HCT116 (cell line): Measurements from ENCODE around the gene GP1BB. TPM values are rescaled to one million over a fixed set of nuclear protein-coding genes. Genes with fewer than 3 reads are reported as not detected.

ENCODE experiments used
- ATAC-seq: fragments of 200-7000 bp; cut with Tn5 transposase; 2 replicates; pipeline ENCODE4 v1.9.1; 2020; ENCODE audit warnings: mild to moderate bottlenecking, moderate library complexity
- BruUV-seq: library from RNA; stranded (reverse); fragments of 400-500 nt; replicated peaks from 2 replicates; lab custom pipeline; 2021; lab: Mats Ljungman, UMichigan
- CTCF ChIA-PET: fragments of 300-600 bp; sonication (Branson Sonifier 250); formaldehyde crosslinking; loops from one replicate; lab custom pipeline; 2021; ENCODE audit warnings: antibody characterized with exemption; lab: Charles Lee
- POLR2A ChIA-PET: fragments of 300-600, 350-600 bp; sonication (Branson Sonifier 250); formaldehyde crosslinking; loops from one replicate; lab custom pipeline; 2021; ENCODE audit warnings: antibody characterized with exemption; lab: Charles Lee
- RAD21 ChIA-PET, 2 experiments: fragments of 300-600 bp; sonication (Branson Sonifier 250); formaldehyde crosslinking; loops; one replicate each; lab custom pipeline; 2023; ENCODE audit warnings: low total read pairs in 2 of 2; ENCODE audit not compliant: uncharacterized antibody in 2 of 2, unreplicated experiment in 2 of 2, low non-redundant PET in 1 of 2; lab: Charles Lee
- DNase-seq: peaks from one replicate; pipeline ENCODE4 v3.0.0-alpha.2; 2010; ENCODE audit warnings: low read depth, low spot score
- H2AFZ ChIP-seq: fragments of 200-600 bp; shearing (Covaris generic), sonication (generic); 2 replicates; pipeline ENCODE4 v1.6.1; 2017; ENCODE audit warnings: low read depth, mixed run types, mixed read lengths, antibody characterized with exemption, low read length; ENCODE audit not compliant: poor library complexity, severe bottlenecking
- H3K27ac ChIP-seq: 2 replicates; pipeline ENCODE4 v1.5.1; 2012; ENCODE audit warnings: low read depth, low read length
- H3K27me3 ChIP-seq: fragments of 200-600 bp; sonication (generic); 2 replicates; pipeline ENCODE4 v1.6.1; 2016; ENCODE audit warnings: mixed run types, low read length, mixed read lengths; ENCODE audit not compliant: insufficient read depth
- H3K36me3 ChIP-seq, 2 experiments: fragments of 200-500 bp in 1 of 2; fragments of 200-600 bp in 1 of 2; sonication (Bioruptor generic) in 1 of 2; sonication (generic) in 1 of 2; 2 replicates each; pipeline versions ENCODE4 v1.5.1 to v1.6.1; 2014 to 2016; ENCODE audit warnings: low read length in 2 of 2, inconsistent platforms in 1 of 2, mixed read lengths in 1 of 2, mixed run types in 1 of 2; ENCODE audit not compliant: insufficient read depth in 2 of 2, control insufficient read depth in 1 of 2
- H3K4me1 ChIP-seq, 2 experiments: fragments of 200-600 bp in 1 of 2; sonication (generic) in 1 of 2; 2 replicates each; pipeline versions ENCODE4 v1.5.1 to v1.6.1; 2012 to 2017; ENCODE audit warnings: low read length in 2 of 2, inconsistent platforms in 1 of 2, mild to moderate bottlenecking in 1 of 2, mixed read lengths in 1 of 2, mixed run types in 1 of 2, moderate library complexity in 1 of 2; ENCODE audit not compliant: insufficient read depth in 2 of 2, control insufficient read depth in 1 of 2
- H3K4me2 ChIP-seq: fragments of 200-600 bp; sonication (generic); 2 replicates; pipeline ENCODE4 v1.6.1; 2017; ENCODE audit warnings: mixed run types, low read length, mixed read lengths
- H3K4me3 ChIP-seq, 2 experiments: fragments of 200-600 bp in 1 of 2; sonication (generic) in 1 of 2; replicated peaks in 1 of 2; 2 replicates each; pipeline ENCODE4 v1.5.1; 2011 to 2016; ENCODE audit warnings: low read length in 2 of 2, control low read depth in 1 of 2, low read depth in 1 of 2, mild to moderate bottlenecking in 1 of 2, mixed read lengths in 1 of 2, mixed run types in 1 of 2
- H3K79me2 ChIP-seq: fragments of 200-600 bp; sonication (generic); 2 replicates; pipeline ENCODE4 v1.6.1; 2017; ENCODE audit warnings: mild to moderate bottlenecking, mixed run types, low read length, moderate library complexity, mixed read lengths; ENCODE audit not compliant: insufficient read depth
- H3K9ac ChIP-seq: fragments of 200-600 bp; sonication (generic); 2 replicates; pipeline ENCODE4 v1.6.1; 2016; ENCODE audit warnings: low read length, mixed read lengths
- H3K9me2 ChIP-seq: fragments of 200-600 bp; sonication (generic), shearing (Covaris generic); 2 replicates; pipeline ENCODE4 v1.6.1; 2017; ENCODE audit warnings: mixed run types, mild to moderate bottlenecking, moderate library complexity; ENCODE audit not compliant: insufficient read depth
- H3K9me3 ChIP-seq, 2 experiments: fragments of 200-500 bp in 1 of 2; fragments of 200-600 bp in 1 of 2; sonication (Bioruptor generic) in 1 of 2; sonication (generic) in 1 of 2; 2 replicates each; pipeline ENCODE4 v1.6.1; 2014 to 2017; ENCODE audit warnings: low read length in 2 of 2, mixed read lengths in 2 of 2, inconsistent platforms in 1 of 2, low read depth in 1 of 2, mild to moderate bottlenecking in 1 of 2, mixed run types in 1 of 2, moderate library complexity in 1 of 2; ENCODE audit not compliant: control insufficient read depth in 1 of 2, insufficient read depth in 1 of 2
- H4K20me1 ChIP-seq: fragments of 200-600 bp; sonication (generic), shearing (Covaris generic); 2 replicates; pipeline ENCODE4 v1.6.1; 2017; ENCODE audit warnings: mixed run types, mild to moderate bottlenecking, moderate library complexity; ENCODE audit not compliant: insufficient read depth
- CBX3 ChIP-seq: IDR thresholded peaks from 2 replicates; pipeline ENCODE4 v1.6.1; 2012; ENCODE audit warnings: low read depth
- CEBPB ChIP-seq: IDR thresholded peaks from 2 replicates; pipeline ENCODE4 v1.6.1; 2012; ENCODE audit warnings: low read depth
- EGR1 ChIP-seq: IDR thresholded peaks from 2 replicates; pipeline ENCODE4 v1.6.1; 2012; ENCODE audit warnings: low read depth
- ELF1 ChIP-seq: IDR thresholded peaks from 2 replicates; pipeline ENCODE4 v1.6.1; 2012; ENCODE audit warnings: low read depth, borderline replicate concordance
- EZH2 ChIP-seq: fragments of 200-600 bp; sonication (generic); IDR thresholded peaks from 2 replicates; pipeline ENCODE4 v1.6.1; 2017; ENCODE audit warnings: antibody characterized with exemption, mixed run types
- EZH2phosphoT487 ChIP-seq: fragments of 200-600 bp; IDR thresholded peaks from 2 replicates; pipeline ENCODE4 v1.6.1; 2018; ENCODE audit warnings: antibody characterized with exemption, borderline replicate concordance
- FOSL1 ChIP-seq: IDR thresholded peaks from 2 replicates; pipeline ENCODE4 v1.6.1; 2012; ENCODE audit warnings: low read depth
- JUND ChIP-seq: IDR thresholded peaks from 2 replicates; pipeline ENCODE4 v1.6.1; 2012
- POLR2A ChIP-seq: IDR thresholded peaks from 2 replicates; pipeline ENCODE4 v1.7.0; 2011; ENCODE audit warnings: borderline replicate concordance; ENCODE audit not compliant: insufficient read depth, insufficient read length; ENCODE audit errors: extremely low read depth
- RAD21 ChIP-seq: IDR thresholded peaks from 2 replicates; pipeline ENCODE4 v1.6.1; 2012; ENCODE audit warnings: low read depth, mild to moderate bottlenecking
- SIN3A ChIP-seq: IDR thresholded peaks from 2 replicates; pipeline ENCODE4 v1.6.1; 2012; ENCODE audit warnings: low read depth
- SP1 ChIP-seq: IDR thresholded peaks from 2 replicates; pipeline ENCODE4 v1.6.1; 2012; ENCODE audit warnings: low read depth
- TCF7L2 ChIP-seq: IDR thresholded peaks from 2 replicates; pipeline ENCODE4 v1.7.0; 2011; ENCODE audit warnings: borderline replicate concordance, inconsistent platforms; ENCODE audit not compliant: insufficient read depth, insufficient read length; ENCODE audit errors: extremely low read depth
- ZNF274 ChIP-seq: fragments of 200-500 bp; sonication (Bioruptor generic); IDR thresholded peaks from 2 replicates; pipeline ENCODE4 v1.6.1; 2014; ENCODE audit warnings: mild to moderate bottlenecking, low read depth, low read length, inconsistent platforms
- intact Hi-C: fragments of 100-400 bp; cut with micrococcal nuclease; formaldehyde crosslinking; loops from 2 replicates; pipeline ENCODE4 v1.10.0; 2022
- total RNA-seq: library from RNA; stranded (reverse); gene quantifications from one replicate; pipeline ENCODE4 v1.2.1, GENCODE V29; 2021; ENCODE audit not compliant: unreplicated experiment
- TF ChIP-seq, protein P1 (sequence below): IDR thresholded peaks from 2 replicates; pipeline ENCODE4 v1.6.1; 2012; ENCODE audit warnings: low read depth
- TF ChIP-seq, protein P2 (sequence below): IDR thresholded peaks from 2 replicates; pipeline ENCODE4 v1.6.1; 2011; ENCODE audit warnings: mild to moderate bottlenecking, low read length, moderate library complexity; ENCODE audit not compliant: insufficient replicate concordance; ENCODE audit errors: extremely low read depth
- TF ChIP-seq, protein P3 (sequence below): IDR thresholded peaks from 2 replicates; pipeline ENCODE4 v1.6.1; 2012

GP1BB gene
- total RNA-seq, 1 experiment from 2014 or later, result 4.8 TPM

DNA sequence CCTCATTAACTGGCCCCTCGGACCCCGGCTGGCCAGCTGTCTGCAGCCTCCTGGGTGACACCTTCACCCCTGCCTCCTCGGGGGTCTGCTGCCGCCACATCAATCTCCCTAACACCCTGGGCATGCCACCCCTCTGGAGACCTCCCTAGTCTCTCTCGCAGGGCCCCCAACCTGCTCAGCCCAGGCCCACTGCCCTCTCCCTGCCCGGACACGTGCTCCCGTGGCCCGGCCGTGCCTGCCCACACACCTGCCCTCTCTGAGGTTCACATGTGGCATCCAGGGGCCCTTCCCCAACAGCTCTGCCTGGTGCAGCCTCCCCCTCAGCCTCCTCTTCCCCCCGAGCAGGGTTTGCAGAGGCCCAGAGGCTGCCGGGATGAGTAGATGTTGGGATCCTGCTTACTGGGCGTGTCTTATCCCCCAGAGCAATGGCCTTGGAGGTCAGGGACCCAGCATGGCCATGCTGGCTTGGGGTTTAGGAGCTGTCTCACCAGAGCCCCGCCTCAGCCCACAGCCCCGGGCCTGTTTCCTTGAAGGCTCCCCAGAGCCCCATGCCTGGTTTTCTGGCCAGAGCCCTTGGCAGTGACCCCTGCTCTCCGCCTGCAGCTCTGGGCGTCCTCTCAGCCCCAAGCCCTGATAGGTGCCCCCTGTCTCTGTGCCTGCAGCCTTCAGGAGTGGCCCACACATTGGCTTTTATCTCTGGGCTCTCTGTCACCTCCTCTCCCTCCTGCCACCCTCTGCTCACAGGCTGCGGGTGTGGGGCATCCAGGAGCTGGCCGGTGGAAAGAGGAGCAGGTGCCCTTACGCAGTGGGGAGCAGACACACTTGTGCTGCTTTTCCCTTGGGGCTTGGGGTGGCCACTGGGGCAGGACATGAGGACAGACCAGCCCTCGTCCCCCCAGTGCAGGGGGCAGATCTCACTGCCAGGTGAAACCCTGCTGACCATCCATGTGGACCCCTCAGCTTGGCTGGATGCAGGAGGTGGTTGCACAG lies 34.7 kb upstream of the GP1BB start:
- POLR2A ChIA-PET, result no interaction called here
- H3K36me3 ChIP-seq, result no peaks in the 10 kb centered on the region
- CTCF ChIA-PET, result no interaction called here

More for the DNA sequence above, 34.7 kb upstream of the GP1BB start:
- BruUV-seq, result no TSS peak
- H3K27ac ChIP-seq, result no peak overlapping the region
- RAD21 ChIA-PET, result no interaction called here
- TF ChIP-seq CBX3, result no peak
- TF ChIP-seq CEBPB, result no peak
- no peak for TF ChIP-seq TCF7L2
- TF ChIP-seq ELF1, result no peak
- no peak for TF ChIP-seq EGR1
- no peak for TF ChIP-seq POLR2A
- no peak for TF ChIP-seq SP1
- TF ChIP-seq FOSL1, result no peak
- no peak for TF ChIP-seq RAD21
- no peak for TF ChIP-seq JUND
- TF ChIP-seq, protein P1, sequence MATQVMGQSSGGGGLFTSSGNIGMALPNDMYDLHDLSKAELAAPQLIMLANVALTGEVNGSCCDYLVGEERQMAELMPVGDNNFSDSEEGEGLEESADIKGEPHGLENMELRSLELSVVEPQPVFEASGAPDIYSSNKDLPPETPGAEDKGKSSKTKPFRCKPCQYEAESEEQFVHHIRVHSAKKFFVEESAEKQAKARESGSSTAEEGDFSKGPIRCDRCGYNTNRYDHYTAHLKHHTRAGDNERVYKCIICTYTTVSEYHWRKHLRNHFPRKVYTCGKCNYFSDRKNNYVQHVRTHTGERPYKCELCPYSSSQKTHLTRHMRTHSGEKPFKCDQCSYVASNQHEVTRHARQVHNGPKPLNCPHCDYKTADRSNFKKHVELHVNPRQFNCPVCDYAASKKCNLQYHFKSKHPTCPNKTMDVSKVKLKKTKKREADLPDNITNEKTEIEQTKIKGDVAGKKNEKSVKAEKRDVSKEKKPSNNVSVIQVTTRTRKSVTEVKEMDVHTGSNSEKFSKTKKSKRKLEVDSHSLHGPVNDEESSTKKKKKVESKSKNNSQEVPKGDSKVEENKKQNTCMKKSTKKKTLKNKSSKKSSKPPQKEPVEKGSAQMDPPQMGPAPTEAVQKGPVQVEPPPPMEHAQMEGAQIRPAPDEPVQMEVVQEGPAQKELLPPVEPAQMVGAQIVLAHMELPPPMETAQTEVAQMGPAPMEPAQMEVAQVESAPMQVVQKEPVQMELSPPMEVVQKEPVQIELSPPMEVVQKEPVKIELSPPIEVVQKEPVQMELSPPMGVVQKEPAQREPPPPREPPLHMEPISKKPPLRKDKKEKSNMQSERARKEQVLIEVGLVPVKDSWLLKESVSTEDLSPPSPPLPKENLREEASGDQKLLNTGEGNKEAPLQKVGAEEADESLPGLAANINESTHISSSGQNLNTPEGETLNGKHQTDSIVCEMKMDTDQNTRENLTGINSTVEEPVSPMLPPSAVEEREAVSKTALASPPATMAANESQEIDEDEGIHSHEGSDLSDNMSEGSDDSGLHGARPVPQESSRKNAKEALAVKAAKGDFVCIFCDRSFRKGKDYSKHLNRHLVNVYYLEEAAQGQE, result no peak
- no peak for TF ChIP-seq ZNF274
- TF ChIP-seq, protein P2, sequence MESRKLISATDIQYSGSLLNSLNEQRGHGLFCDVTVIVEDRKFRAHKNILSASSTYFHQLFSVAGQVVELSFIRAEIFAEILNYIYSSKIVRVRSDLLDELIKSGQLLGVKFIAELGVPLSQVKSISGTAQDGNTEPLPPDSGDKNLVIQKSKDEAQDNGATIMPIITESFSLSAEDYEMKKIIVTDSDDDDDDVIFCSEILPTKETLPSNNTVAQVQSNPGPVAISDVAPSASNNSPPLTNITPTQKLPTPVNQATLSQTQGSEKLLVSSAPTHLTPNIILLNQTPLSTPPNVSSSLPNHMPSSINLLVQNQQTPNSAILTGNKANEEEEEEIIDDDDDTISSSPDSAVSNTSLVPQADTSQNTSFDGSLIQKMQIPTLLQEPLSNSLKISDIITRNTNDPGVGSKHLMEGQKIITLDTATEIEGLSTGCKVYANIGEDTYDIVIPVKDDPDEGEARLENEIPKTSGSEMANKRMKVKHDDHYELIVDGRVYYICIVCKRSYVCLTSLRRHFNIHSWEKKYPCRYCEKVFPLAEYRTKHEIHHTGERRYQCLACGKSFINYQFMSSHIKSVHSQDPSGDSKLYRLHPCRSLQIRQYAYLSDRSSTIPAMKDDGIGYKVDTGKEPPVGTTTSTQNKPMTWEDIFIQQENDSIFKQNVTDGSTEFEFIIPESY, result no peak
- TF ChIP-seq SIN3A, result no peak
- TF ChIP-seq EZH2, result no peak
- TF ChIP-seq, protein P3, sequence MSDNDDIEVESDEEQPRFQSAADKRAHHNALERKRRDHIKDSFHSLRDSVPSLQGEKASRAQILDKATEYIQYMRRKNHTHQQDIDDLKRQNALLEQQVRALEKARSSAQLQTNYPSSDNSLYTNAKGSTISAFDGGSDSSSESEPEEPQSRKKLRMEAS, result no peak
- no peak for TF ChIP-seq EZH2phosphoT487
- no peaks in the 10 kb centered on the region for H4K20me1 ChIP-seq
- no peaks in the 10 kb centered on the region for H3K79me2 ChIP-seq
- ATAC-seq (no peak), DNase-seq (no peak)
- no peaks in the 10 kb centered on the region for H3K9me2 ChIP-seq
- no peak overlapping the region for H3K4me3 ChIP-seq
- no peaks in the 10 kb centered on the region for H3K9me3 ChIP-seq
- intact Hi-C loops, result no loop called here
- H2AFZ ChIP-seq, result no peak overlapping the region
- no peaks in the 10 kb centered on the region for H3K27me3 ChIP-seq
- H3K4me2 ChIP-seq, result no peak overlapping the region
- H3K9ac ChIP-seq, result no peak overlapping the region
- peaks cover 9 to 16% of the 10 kb centered on the region in 2 experiments for H3K4me1 ChIP-seq
